Neural cell (in vitro differentiated cells): ENCODE data around the gene NUDT8. TPM values are rescaled to one million over a fixed set of nuclear protein-coding genes. Genes with fewer than 3 reads are reported as not detected.

Experiments used
- H2AFZ ChIP-seq: fragments of 200-600, 300-800 bp; sonication (generic), shearing (Covaris generic); 2 replicates; pipeline ENCODE4 v1.6.0; 2014; ENCODE audit warnings: low read depth, mild to moderate bottlenecking, antibody characterized with exemption, low read length, moderate library complexity
- H3F3A ChIP-seq: fragments of 200-600 bp; shearing (Covaris generic); 2 replicates; pipeline ENCODE4 v1.6.1; 2016; ENCODE audit warnings: mild to moderate bottlenecking, moderate library complexity, mixed read lengths, antibody characterized with exemption, low read length; ENCODE audit not compliant: insufficient read depth, poor library complexity, severe bottlenecking
- H3K27ac ChIP-seq: fragments of 200-600, 300-800 bp; sonication (generic), shearing (Covaris generic); 2 replicates; pipeline ENCODE4 v1.5.1; 2014; ENCODE audit warnings: mild to moderate bottlenecking, low read length, moderate library complexity
- H3K27me3 ChIP-seq: fragments of 300-800, 200-600 bp; sonication (generic), shearing (Covaris generic); 2 replicates; pipeline ENCODE4 v1.6.0; 2014; ENCODE audit warnings: mild to moderate bottlenecking, low read depth, low read length, moderate library complexity; ENCODE audit not compliant: insufficient read depth
- H3K36me3 ChIP-seq: fragments of 300-800, 200-600 bp; sonication (generic), shearing (Covaris generic); 2 replicates; pipeline ENCODE4 v1.5.1; 2014; ENCODE audit warnings: mild to moderate bottlenecking, antibody characterized with exemption, low read length, moderate library complexity; ENCODE audit not compliant: insufficient read depth
- H3K4me2 ChIP-seq: fragments of 300-800, 200-600 bp; sonication (generic), shearing (Covaris generic); 2 replicates; pipeline ENCODE4 v1.6.0; 2014; ENCODE audit warnings: mild to moderate bottlenecking, low read length
- H3K4me3 ChIP-seq: fragments of 300-800, 200-600 bp; sonication (generic), shearing (Covaris generic); 2 replicates; pipeline ENCODE4 v1.5.1; 2014; ENCODE audit warnings: mild to moderate bottlenecking, low read length, moderate library complexity
- H3K79me2 ChIP-seq: fragments of 200-600 bp; shearing (Covaris generic); replicated peaks from 2 replicates; pipeline ENCODE4 v1.6.0; 2014; ENCODE audit warnings: mild to moderate bottlenecking, low read length, moderate library complexity; ENCODE audit not compliant: insufficient read depth
- H3K9ac ChIP-seq: fragments of 300-800, 200-600 bp; sonication (generic), shearing (Covaris generic); 2 replicates; pipeline ENCODE4 v1.6.1; 2016; ENCODE audit warnings: mild to moderate bottlenecking, low read length, mixed read lengths
- H3K9me2 ChIP-seq: fragments of 200-600 bp; shearing (Covaris generic); 2 replicates; pipeline ENCODE4 v1.6.1; 2016; ENCODE audit warnings: mild to moderate bottlenecking, low read length, mixed read lengths; ENCODE audit not compliant: insufficient read depth
- H3K9me3 ChIP-seq: fragments of 200-600, 300-800 bp; sonication (generic), shearing (Covaris generic); 2 replicates; pipeline ENCODE4 v1.6.1; 2016; ENCODE audit warnings: mild to moderate bottlenecking, mixed run types, low read length, moderate library complexity, mixed read lengths
- H4K20me1 ChIP-seq: fragments of 200-600 bp; shearing (Covaris generic); 2 replicates; pipeline ENCODE4 v1.6.1; 2016; ENCODE audit warnings: mild to moderate bottlenecking, mixed run types; ENCODE audit not compliant: insufficient read depth
- CTCF ChIP-seq: fragments of 450-650 bp; IDR thresholded peaks from 2 replicates; pipeline ENCODE4 v1.5.1; 2014; ENCODE audit warnings: antibody characterized with exemption, mild to moderate bottlenecking, moderate library complexity; ENCODE audit not compliant: poor library complexity, severe bottlenecking
- EP300 ChIP-seq: fragments of 450-650 bp; conservative IDR thresholded peaks from 2 replicates; pipeline ENCODE4 v1.6.1; 2014; ENCODE audit warnings: antibody characterized with exemption, mild to moderate bottlenecking, moderate library complexity; ENCODE audit not compliant: poor library complexity, severe bottlenecking
- EZH2 ChIP-seq: fragments of 200-600, 300-800 bp; shearing (Covaris generic), sonication (generic); IDR thresholded peaks from 2 replicates; pipeline ENCODE4 v1.6.1; 2014; ENCODE audit warnings: antibody characterized with exemption, low read length, borderline replicate concordance, mild to moderate bottlenecking; ENCODE audit not compliant: insufficient read depth, poor library complexity, severe bottlenecking
- MXI1 ChIP-seq: fragments of 450-650 bp; conservative IDR thresholded peaks from 2 replicates; pipeline ENCODE4 v1.6.1; 2014; ENCODE audit warnings: antibody characterized with exemption, mild to moderate bottlenecking; ENCODE audit not compliant: poor library complexity, severe bottlenecking
- POLR2AphosphoS5 ChIP-seq: IDR thresholded peaks from 2 replicates; pipeline ENCODE4 v1.6.1; 2012
- RAD21 ChIP-seq: fragments of 450-650 bp; conservative IDR thresholded peaks from 2 replicates; pipeline ENCODE4 v1.6.1; 2014; ENCODE audit warnings: antibody characterized with exemption, mild to moderate bottlenecking, moderate library complexity
- REST ChIP-seq: IDR thresholded peaks from 2 replicates; pipeline ENCODE4 v1.6.1; 2012; ENCODE audit warnings: borderline replicate concordance
- SMC3 ChIP-seq: fragments of 450-650 bp; conservative IDR thresholded peaks from 2 replicates; pipeline ENCODE4 v1.6.1; 2014; ENCODE audit warnings: antibody characterized with exemption, mild to moderate bottlenecking, moderate library complexity; ENCODE audit not compliant: poor library complexity
- TAF1 ChIP-seq: IDR thresholded peaks from 2 replicates; pipeline ENCODE4 v1.6.1; 2012; ENCODE audit warnings: low read depth
- polyA plus RNA-seq: library from polyadenylated mRNA; depleted of rRNA; stranded (reverse); fragments of >200 nt; gene quantifications from 2 replicates; pipeline ENCODE4 v1.2.3, GENCODE V29; 2014

Gene NUDT8
- polyA plus RNA-seq, 1 donor from 2014 or later: not detected

GRCh38 chr11:67584881-67585873 lies 44.6 kb downstream of the NUDT8 start:
- no peaks in the 10 kb centered on the region for H3K9me3 ChIP-seq
- no peak overlapping the region for H3K4me2 ChIP-seq
- no peaks in the 10 kb centered on the region for H3F3A ChIP-seq
- no peak overlapping the region for H2AFZ ChIP-seq
- no peaks in the 10 kb centered on the region for H3K9me2 ChIP-seq
- TF ChIP-seq TAF1: no peak
- TF ChIP-seq CTCF: no peak
- TF ChIP-seq SMC3: no peak
- no peak for TF ChIP-seq POLR2AphosphoS5
- no peak for TF ChIP-seq EZH2
- TF ChIP-seq EP300: no peak
- no peak for TF ChIP-seq MXI1
- no peak for TF ChIP-seq REST
- no peak for TF ChIP-seq RAD21
- H4K20me1 ChIP-seq: no peaks in the 10 kb centered on the region
- no peaks in the 10 kb centered on the region for H3K36me3 ChIP-seq
- H3K9ac ChIP-seq: no peak overlapping the region
- H3K27me3 ChIP-seq: no peaks in the 10 kb centered on the region
- H3K27ac ChIP-seq: no peak overlapping the region
- no peaks in the 10 kb centered on the region for H3K79me2 ChIP-seq
- H3K4me3 ChIP-seq: no peak overlapping the region

- Histone ChIP-seq H3K27ac (no peak overlapping the region), H3K36me3 (no peaks in the 10 kb centered on the region), H3K4me2 (no peak overlapping the region), H3F3A (no peaks in the 10 kb centered on the region), H4K20me1 (no peaks in the 10 kb centered on the region), H3K9ac (peak overlapping the region; percentile 53), H2AFZ (peak overlapping the region; percentile 51), H3K79me2 (no peaks in the 10 kb centered on the region), H3K9me3 (no peaks in the 10 kb centered on the region), H3K9me2 (no peaks in the 10 kb centered on the region), H3K27me3 (no peaks in the 10 kb centered on the region), H3K4me3 (peak overlapping the region; percentile 63)
- TF ChIP-seq MXI1 (no peak), RAD21 (no peak)
These were observed 45.4 kb downstream of the NUDT8 start for GRCh38 chr11:67584205-67584880.
